ENCODE data around the gene C5AR1.
"Not testable (repeated sequence)": the region's sequence is repeated elsewhere in the genome, so short reads cannot be mapped to it uniquely, and the experiment has no call there.

C5AR1 gene

GRCh38 chr19:47331931-47332547 is 22.4 kb downstream of the C5AR1 start, which contains the start of gene C5AR2:
C5AR2 (plus strand) TSS chr19:47332175; CDS start chr19:47340800, 8,625 bp downstream.
- DNase-seq (ENCODE audit: low read depth in 2 of 2): no peak

- DNase-seq (ENCODE audit: low read depth in 2 of 2): not testable (repeated sequence)
Observed at GRCh38 chr19:47336765-47337718, 27.4 kb downstream of the C5AR1 start.

GRCh38 chr19:47339196-47339880 is 29.7 kb downstream of the C5AR1 start:
- DNase-seq (ENCODE audit: low read depth in 2 of 2): no peak

DNA sequence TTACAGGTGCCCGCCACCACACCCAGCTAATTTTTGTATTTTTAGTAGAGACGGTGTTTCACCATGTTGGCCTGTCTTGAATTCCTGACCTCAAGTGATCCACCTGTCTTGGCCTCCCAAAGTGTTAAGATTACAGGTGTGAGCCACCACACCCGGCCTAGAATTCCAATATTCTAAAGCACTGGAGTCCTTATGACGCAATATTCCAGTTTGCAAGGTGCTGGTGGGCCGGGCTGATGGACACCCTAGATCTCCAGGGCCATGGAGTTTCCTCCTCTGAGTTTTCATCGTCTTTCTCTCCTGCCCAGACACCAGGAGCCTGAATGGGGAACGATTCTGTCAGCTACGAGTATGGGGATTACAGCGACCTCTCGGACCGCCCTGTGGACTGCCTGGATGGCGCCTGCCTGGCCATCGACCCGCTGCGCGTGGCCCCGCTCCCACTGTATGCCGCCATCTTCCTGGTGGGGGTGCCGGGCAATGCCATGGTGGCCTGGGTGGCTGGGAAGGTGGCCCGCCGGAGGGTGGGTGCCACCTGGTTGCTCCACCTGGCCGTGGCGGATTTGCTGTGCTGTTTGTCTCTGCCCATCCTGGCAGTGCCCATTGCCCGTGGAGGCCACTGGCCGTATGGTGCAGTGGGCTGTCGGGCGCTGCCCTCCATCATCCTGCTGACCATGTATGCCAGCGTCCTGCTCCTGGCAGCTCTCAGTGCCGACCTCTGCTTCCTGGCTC is 31.0 kb downstream of the C5AR1 start:
- no peak for DNase-seq (ENCODE audit: low read depth in 2 of 2)

GRCh38 chr19:47341734-47342133 is 32.1 kb downstream of the C5AR1 start:
- DNase-seq (ENCODE audit: low read depth in 2 of 2): no peak

- DNase-seq (ENCODE audit: low read depth in 2 of 2): no peak
Observed at GRCh38 chr19:47343194-47343802, 33.6 kb downstream of the C5AR1 start.

- DNase-seq (ENCODE audit: low read depth in 2 of 2): no peak
Observed at GRCh38 chr19:47344425-47344824, 34.8 kb downstream of the C5AR1 start.

DNA sequence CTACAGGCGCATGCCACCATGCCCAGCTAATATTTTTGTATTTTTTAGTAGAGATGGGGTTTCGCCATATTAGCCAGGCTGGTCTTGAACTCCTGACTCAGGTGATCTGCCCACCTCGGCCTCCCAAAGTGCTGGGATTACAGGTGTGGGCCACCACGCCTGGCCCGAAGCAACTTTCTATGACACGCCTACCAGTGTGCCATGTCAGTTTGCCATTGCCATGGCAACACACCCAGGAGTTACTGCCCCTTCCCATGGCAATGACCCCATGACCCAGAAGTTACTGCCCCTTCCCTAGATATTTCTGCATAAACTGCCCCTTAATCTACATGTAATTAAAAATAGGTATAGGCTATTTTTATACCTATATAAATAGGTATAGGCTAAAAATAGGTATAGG is 36.4 kb downstream of the C5AR1 start:
- DNase-seq (ENCODE audit: low read depth in 2 of 2): not testable (repeated sequence)

GRCh38 chr19:47348819-47349795 is 39.4 kb downstream of the C5AR1 start, which contains the start of gene DHX34:
DHX34 (plus strand) TSS chr19:47349315; CDS start chr19:47353031, 3,716 bp downstream.
- DNase-seq (ENCODE audit: low read depth in 2 of 2): peak; percentile 98 to 99

GRCh38 chr19:47350630-47351029 is 41.0 kb downstream of the C5AR1 start:
- no peak for DNase-seq (ENCODE audit: low read depth in 2 of 2)

GRCh38 chr19:47351548-47351947 is 41.9 kb downstream of the C5AR1 start:
- no peak for DNase-seq (ENCODE audit: low read depth in 2 of 2)

GRCh38 chr19:47352095-47352494 is 42.4 kb downstream of the C5AR1 start:
- no peak for DNase-seq (ENCODE audit: low read depth in 2 of 2)

GRCh38 chr19:47353307-47353712 is 43.6 kb downstream of the C5AR1 start:
- no peak for DNase-seq (ENCODE audit: low read depth in 2 of 2)

DNA sequence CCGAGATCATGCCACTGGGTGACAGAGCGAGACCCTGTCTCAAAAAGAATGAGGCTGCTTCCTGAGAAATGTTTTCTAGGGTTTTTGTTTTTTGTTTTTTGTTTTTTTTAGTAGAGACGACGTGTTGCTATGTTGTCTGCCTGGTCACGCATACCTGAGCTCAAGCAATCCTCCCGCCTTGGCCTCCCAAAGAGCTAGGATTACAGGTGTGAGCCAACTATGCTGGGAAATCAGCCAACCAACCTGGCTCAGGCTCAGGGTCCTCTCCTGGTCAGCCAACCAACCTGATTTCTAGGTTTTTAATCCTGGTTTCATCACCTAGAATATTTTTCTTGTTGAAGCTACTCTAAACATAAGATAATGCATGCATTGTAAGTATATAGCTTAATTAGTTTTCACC is 47.2 kb downstream of the C5AR1 start:
- DNase-seq (ENCODE audit: low read depth in 2 of 2): no peak

- no peak for DNase-seq (ENCODE audit: low read depth in 2 of 2)
Observed at GRCh38 chr19:47357788-47358680, 48.4 kb downstream of the C5AR1 start.

DNA sequence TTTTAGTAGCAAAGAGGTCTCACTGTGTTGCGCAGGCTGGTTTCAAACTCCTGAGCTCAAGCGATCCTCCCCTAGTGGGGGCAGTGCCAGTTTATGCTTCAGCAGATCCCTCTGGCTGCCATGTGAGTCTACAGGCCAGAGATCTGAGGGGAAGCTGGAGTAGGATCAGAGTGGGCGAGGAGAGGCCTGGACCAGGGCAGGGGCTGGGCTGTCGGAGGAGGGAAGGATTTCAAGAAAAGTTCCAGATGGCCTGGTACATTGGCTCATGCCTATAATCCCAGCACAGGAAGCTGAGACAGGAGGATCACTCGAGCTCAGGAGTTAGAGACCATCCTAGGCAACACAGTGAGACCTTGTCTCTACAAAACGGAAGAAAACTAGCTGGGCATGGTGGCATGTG is 49.3 kb downstream of the C5AR1 start:
- no peak for DNase-seq (ENCODE audit: low read depth in 2 of 2)

DNA sequence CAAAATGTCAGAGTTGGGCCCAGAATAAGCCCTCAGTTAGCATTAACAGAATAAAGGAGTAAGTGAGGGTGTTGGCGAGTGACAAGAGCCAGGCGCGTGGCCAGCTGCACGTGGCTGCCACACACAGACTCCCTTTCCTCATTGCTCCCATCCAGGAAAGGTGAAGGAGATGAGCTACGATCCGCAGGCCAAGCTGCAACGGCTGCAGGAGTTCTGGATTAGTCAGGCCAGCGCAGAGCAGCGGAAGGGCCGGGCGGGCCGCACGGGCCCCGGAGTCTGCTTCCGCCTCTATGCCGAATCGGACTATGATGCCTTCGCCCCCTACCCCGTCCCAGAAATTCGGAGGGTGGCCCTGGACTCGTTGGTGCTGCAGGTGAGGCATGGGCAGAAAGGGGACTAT is 52.7 kb downstream of the C5AR1 start:
- no peak for DNase-seq (ENCODE audit: low read depth in 2 of 2)

DNA sequence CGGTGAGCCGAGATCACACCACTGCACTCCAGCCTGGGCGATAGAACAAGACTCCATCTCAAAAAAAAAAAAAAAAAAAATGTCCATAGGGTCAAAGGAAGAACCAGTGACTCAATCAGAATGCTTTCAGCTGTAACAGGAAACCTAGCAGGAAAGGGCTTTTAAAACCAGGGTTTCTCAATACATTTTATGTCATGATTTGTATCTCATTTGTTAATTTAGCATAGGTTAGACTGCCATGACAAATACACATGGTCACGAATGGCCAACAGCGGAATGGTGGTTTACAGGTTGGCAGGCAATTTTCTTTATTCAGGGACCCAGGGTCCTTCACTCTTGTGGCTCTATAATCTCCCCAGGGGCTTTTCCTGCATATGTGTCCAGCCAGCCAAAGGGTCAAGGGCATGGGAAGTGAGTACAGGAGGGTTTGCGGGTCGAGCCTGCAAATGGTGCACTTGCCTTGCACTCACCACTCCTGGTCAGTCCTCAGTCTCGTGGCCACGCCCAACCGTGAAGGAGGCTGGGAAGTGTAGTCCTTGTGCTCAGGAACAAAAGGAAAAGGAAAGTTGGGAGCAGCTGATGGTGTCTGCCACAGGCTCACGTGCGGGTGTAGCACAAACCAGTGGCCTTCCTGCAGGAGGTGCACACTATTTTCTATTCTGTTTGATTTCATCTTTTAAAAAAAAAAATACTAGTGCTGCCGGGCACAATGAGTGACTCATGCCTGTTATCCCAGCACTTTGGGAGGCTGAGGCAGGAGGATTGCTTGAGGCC is 54.3 kb downstream of the C5AR1 start:
- DNase-seq (ENCODE audit: low read depth in 2 of 2): no peak

All from stimulated activated CD8-positive, alpha-beta memory T cell treated with anti-CD3 and anti-CD28 coated beads, Interleukin-7, amount 100 ng/mL, for 1 hour (primary cell).